ENCODE results near the gene HYAL4.
"Not testable (repeated sequence)": the region's sequence is repeated elsewhere in the genome, so short reads cannot be mapped to it uniquely, and the experiment has no call there.

Gene HYAL4

GRCh38 chr7:123849855-123850254, 4.9 kb downstream of the HYAL4 start:
- no peak for DNase-seq

DNA sequence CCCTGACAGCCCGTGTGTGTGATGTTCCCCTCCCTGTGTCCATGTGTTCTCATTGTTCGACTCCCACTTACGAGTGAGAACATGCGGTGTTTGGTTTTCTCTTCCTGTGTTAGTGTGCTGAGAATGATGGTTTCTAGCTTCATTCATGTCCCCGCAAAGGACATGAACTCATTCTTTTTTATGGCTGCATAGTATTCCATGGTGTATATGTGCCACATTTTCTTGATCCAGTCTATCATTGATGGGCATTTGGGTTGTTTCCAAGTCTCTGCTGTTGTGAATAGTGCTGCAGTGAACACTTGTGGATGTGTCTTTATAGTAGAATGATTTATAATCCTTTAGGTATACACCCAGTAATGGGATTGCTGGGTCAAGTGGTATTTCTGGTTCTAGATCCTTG, 6.4 kb downstream of the HYAL4 start:
- not testable (repeated sequence) for DNase-seq

- DNase-seq: not testable (repeated sequence)
Observed at GRCh38 chr7:123854291-123854690, 9.3 kb downstream of the HYAL4 start.

DNA sequence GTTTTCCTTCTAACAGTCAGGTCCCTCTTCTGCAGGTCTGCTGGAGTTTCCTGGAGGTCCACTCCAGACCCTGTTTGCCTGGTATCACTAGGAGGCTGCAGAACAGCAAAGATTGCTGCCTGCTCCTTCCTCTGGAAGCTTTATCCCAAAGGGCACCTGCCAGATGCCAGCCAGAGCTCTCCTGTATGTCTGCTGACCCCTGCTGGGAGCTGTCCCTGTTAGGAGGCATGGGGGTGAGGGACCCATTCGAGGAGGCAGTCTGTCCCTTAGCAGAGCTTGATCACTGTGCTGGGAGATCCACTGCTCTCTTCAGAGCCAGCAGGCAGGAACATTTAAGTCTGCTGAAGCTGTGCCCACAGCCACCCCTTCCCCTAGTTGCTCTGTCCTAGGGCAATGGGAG, 11.5 kb downstream of the HYAL4 start:
- DNase-seq: not testable (repeated sequence)

DNA sequence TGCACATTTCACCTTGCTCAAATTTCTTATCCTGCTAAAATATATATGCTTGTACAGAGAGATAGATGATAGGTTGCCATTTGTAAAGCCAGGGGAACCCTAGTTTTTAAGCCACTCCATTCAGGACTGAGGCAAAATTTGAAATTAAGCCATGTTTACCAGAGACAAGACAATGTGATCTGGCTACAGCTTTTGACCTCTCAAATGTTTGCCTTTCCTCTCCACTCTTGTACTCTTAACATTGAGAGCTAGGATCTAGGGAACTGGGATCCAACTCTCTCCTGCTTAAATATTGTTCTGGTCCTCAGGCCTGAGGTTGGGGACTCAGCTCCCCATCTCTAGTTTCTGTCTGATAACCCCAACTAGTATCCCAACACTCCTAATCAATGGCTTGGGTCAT, 15.9 kb downstream of the HYAL4 start:
- DNase-seq: no peak

GRCh38 chr7:123862775-123863174, 17.8 kb downstream of the HYAL4 start:
- DNase-seq: no peak

DNA sequence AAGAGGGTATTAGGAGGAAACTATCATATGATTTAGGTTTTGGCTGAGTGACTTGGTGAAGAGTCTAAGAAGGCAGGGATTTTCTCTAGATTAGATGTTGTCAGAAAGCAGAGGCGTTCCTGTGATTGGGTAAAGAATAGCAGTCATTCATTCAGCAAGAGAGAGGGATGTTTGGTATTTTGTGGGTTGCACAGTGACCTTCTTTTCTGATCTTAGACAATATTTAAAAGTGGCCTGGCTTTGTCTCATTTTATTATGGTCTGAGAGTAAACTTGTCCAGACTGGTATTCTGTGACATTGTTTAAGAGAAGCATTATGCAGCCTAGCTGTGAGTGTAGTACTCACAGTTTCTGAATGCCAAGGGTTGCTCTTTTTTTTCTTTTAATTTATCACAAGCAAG, 18.5 kb downstream of the HYAL4 start:
- no peak for DNase-seq

DNA sequence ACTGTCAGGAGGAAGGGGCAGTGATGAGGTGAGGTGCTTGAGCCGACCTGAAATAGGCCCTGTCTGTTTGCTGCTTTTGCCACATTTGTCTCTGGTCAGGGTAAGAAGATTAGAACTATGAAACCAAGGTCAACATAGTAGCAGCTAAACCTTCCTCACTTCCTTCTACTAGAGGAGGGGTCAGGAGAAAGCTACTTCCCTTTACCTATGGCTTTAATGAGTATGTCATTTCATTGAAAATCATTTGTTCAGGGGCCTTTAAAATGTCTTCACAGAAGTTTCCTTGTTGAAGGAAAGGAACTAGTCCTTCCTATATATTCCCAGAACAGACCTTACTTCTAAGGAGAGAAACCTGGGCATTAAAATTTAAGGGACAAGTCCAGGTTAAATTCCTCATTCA, 19.0 kb downstream of the HYAL4 start:
- DNase-seq: no peak

DNA sequence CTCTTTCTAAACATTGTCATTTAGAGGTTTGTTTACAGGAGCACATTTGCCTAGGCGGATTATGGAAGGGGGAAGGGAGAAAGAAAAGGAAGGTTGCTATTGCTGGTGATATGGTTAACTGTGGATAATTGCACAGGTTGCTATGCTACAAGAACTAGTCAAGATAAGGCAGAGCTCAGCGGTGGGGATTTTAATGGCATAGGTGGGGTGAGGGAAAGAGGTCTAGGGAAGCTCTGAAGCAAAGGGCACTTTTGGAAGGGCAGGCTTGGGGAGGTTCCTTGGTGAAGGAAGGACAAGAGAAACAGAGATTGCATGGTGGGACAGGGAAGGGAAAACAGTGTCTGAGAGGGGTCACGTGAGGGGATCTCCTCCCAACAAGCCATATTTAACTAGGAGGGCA, 19.5 kb downstream of the HYAL4 start:
- DNase-seq: no peak

DNA sequence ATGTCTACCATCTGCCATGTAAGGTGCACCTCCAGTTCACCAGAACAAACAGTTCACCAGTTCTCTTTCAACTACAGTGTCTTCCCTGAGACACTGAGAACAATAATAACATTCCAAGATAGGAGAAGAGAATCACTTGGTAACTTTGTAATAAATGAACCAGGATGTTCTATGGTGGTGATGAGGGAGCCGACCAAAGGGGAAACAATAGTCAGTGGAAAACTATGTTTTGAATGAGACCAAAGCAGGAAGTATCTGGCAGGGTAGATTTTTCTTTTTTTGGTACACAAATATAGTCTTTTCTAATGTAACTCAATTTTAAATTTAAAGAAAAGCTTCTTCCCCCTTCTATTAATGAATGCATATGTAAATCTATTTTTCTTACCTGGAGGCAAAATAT, 20.0 kb downstream of the HYAL4 start:
- DNase-seq: no peak

GRCh38 chr7:123865517-123866117, 20.6 kb downstream of the HYAL4 start:
- peak; percentile 34 to 62 for DNase-seq

DNA sequence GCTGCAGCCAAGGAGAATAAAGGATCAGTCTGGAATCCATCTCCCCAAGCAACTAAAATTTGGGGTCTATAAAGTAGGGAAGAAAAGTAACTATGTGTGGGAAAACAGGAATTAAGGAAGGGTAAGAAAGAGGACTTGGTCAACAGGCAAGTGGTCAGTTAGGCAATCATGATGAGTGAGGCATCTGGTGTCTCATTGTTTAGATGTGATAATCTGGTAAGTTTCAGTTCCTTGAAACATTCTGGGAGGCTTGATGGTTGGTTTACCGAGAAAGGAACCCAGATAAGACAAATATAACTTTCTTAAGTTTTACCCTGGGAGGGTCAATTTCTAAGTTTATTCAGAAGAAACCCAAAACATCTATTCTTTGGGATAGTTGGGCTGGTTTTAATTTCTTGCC, 22.3 kb downstream of the HYAL4 start:
- peak in 1 of 2 donors; percentile 14 for DNase-seq

DNA sequence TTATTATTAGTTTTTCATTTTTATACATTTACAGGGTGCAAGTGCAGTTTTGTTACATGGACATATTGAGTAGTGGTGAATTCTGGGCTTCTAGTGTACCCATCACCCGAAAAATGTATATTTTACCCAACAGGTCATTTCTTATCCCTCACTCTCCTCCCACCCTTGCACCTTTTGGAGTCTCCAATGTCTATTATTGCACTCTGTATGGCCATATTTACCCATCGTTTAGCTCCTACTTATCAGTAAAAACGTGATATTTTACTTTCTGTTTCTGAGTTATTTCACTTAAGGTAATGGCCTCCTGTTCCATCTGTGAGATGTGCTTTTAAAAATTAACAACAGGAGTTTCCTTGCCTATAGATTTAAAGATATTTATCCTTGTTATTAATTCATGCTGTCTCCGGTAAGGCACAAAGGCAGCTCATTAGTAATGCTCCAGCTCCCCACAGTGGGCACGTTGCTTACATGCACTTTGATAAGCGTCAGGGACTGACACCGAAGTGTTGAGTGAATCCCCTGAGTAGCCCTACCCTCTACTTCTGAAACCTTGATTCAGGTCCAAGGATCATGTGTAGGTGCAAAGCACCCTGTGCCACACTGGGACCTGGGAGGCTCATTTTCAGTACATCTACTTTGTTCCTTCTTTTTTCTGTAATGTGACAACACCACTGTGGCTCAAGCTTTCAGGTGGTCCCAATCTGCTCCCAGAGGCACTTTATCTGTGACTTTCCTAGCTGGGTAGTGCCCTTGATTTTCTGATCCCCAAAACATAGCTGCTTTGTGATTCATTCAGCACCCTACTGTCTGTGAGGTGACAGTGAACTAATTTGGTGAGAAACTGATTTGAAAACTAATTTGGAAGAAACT, 27.3 kb downstream of the HYAL4 start:
- DNase-seq: peak; percentile 20 to 24

GRCh38 chr7:123872908-123873307, 27.9 kb downstream of the HYAL4 start:
- no peak for DNase-seq

GRCh38 chr7:123876557-123877256, 31.7 kb downstream of the HYAL4 start:
- DNase-seq: no peak

DNA sequence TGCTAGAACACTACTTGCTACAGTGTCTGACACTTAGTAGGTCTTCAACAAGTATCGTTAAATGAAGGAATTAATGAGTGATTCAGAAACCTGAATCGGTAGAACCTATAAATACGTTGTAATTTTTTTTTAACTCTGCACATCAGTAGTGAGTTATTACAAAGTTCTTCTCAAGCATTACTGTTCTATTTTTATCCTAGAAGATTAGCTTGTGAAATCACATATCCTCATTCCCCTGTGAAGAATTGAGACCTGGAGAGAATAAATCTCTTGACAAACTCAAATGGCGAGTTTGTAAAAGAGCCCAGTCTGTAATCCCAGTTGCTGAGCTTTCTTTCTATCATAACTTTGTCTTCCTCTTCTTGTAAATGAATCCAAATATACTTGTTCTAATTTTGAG, 34.7 kb downstream of the HYAL4 start:
- DNase-seq: no peak

GRCh38 chr7:123881300-123881699, 36.3 kb downstream of the HYAL4 start:
- no peak for DNase-seq

DNA sequence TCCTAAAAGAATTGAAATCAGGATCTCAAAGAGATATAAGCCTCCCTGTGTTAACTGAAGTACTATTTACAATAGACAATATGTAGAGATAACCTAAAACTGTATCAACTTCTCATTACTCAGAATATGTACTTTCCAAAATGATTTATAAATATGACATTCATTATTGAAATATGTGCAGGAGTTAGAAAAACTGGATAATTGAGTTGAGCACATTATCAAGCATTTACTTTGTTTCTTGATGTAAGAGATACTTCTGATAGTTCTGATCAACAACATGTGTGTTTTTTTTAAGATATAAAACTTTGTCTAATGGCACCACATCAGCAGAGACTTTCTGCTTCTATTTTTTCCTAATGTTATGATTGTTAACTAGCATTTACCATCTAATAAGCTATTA, 38.2 kb downstream of the HYAL4 start:
- DNase-seq: no peak

- no peak for DNase-seq
Observed at GRCh38 chr7:123888192-123888591, 43.2 kb downstream of the HYAL4 start.

- not testable (repeated sequence) for DNase-seq
Observed at GRCh38 chr7:123894753-123895152, 49.8 kb downstream of the HYAL4 start.

DNA sequence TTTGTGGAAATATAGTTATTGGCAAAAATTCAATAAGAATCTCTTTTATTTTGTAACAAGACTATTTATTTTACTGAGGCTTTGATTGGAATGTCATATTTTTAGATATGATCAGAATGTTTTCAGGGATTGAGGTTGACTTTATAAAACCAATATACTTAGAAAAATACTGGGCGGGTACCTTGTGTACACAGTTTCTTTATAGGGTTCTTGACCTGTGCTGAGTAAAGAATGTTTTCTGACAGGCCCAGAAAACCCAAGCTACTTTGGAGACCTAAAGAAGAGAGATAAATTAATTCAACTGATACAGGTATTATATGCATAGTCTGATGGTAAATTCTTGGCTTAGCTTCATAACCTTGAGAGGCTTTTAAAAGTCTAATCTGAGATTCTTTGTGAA, 56.1 kb downstream of the HYAL4 start:
- no peak for DNase-seq

DNA sequence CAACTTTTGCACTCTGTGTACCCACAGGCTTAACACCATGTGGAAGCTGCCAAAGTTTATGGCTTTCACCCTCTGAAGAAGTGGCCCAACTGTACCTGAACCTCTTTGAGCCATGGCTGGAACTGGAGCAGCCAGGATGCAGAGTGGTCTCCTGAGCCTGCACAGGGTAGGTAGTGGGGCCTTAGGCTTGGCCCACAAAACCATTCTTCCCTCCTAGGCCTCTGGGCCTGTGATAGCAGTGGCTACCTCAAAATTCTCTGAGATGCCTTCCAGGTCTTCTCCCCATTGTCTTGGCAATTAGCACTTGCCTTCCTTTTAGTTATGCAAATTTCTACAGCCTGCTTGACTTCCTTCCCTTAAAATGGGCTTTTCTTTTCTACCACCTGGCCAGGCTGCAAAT, 60.7 kb downstream of the HYAL4 start:
- DNase-seq: no peak

GRCh38 chr7:123916240-123916724, 71.3 kb downstream of the HYAL4 start:
- DNase-seq: no peak

- DNase-seq: no peak
Observed at GRCh38 chr7:123917878-123918277, 72.9 kb downstream of the HYAL4 start.
